Frontal cortex (tissue), 4 donors: ENCODE results near the gene YTHDF1. TPM values are rescaled to one million over a fixed set of nuclear protein-coding genes. Genes with fewer than 3 reads are reported as not detected.

Source experiments
- DNase-seq, 2 donors: peaks; one replicate each; pipeline ENCODE4 v3.0.0; 2012; ENCODE audit warnings: low spot score in 2 of 2
- FAIRE-seq: peaks from 2 replicates; lab custom pipeline; 2012; peaks lifted over from hg19 to GRCh38; lab: Jason Lieb, UNC
- small RNA-seq: library from RNA; depleted of rRNA; stranded (forward); fragments of <200 nt; gene quantifications from one replicate; pipeline ENCODE3, GENCODE V24; 2014
- total RNA-seq: library from RNA; depleted of rRNA; stranded (reverse); fragments of >200 nt; gene quantifications from one replicate; pipeline ENCODE4 v1.2.3, GENCODE V29; 2014
- donor health status: control.
- donor health status: control.
- donor health status: control.

Gene YTHDF1
- total RNA-seq, 1 donor from 2014 or later = 20.4 TPM

- DNase-seq (no peak), FAIRE-seq (no peak)
Observed at GRCh38 chr20:63150391-63150898, 65.5 kb downstream of the YTHDF1 start.

DNA sequence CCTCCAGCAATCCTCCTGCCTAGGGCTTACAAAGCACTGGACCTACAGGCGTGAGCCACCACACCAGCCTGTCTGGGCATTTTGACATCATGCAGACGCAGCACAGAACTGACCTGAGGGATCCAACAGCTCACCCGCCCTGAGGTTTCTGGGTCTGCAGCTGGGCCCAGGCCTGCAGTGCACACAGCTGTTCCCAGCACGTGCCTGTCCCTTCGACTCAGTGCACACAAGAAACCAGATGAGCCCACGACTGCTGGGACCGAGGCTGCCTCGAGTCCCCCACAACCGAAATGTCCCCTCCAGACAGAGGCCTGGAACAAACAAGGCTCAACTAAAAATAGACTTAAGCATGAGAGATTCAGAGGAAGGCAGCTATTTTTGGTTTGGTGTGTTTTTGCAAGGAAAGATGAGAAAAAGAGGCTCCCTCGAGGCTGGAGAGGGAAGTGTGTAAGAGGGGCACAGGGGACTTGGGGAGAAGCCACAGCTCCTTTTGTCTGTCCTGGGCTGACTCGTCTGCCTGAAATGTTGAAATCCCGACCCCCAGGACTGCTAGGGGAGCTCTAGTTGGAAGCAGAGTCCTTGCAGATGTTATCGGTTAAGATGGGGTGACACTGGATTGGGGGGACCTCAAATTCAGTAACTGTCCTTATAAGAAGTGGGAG is 66.3 kb downstream of the YTHDF1 start:
- FAIRE-seq (no peak), DNase-seq (no peak)

- FAIRE-seq = no peak
Observed at GRCh38 chr20:63148696-63149095, 67.2 kb downstream of the YTHDF1 start.

DNA sequence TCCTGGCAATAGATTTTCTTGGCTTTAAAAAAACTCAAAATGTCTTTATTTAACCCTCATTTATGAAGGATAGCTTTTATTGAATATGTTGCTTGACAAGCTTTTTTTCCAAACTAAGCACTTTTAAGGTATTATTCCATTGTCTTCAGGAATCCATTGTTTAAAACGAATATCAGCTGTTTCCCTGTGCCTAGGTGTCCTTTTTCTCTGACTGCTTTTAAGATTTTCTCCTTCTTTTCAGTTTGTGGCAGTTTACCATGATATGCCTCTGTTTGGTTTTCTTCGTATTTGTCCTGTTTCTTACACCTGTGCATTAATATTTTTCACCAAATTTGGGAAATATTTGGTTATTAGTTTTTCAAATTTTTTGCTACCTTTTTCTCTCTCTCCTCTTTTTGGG is 68.4 kb downstream of the YTHDF1 start:
- no peak for FAIRE-seq
- no peak for DNase-seq

More at GRCh38 chr20:63148696-63149095, 67.2 kb downstream of the YTHDF1 start:
- DNase-seq = no peak

Small RNAs within 50 kb of the gene (small RNA-seq; reads per million reads assigned to genes)
- gene MIR124-3 (not detected), gene MIR3196 (not detected)

Other genes starting within 250 kb of the YTHDF1 start
- gene BHLHE23, start 209.2 kb downstream of the YTHDF1 start, total RNA-seq = not detected
- not detected for gene BIRC7, start 19.8 kb upstream of the YTHDF1 start, total RNA-seq
- 14.7 TPM for gene NKAIN4, start 38.3 kb upstream of the YTHDF1 start, total RNA-seq
- gene ARFGAP1, start 56.7 kb upstream of the YTHDF1 start, total RNA-seq = 25.3 TPM
- 4.1 TPM for gene COL20A1, start 77.1 kb upstream of the YTHDF1 start, total RNA-seq
- gene CHRNA4, start 145.2 kb upstream of the YTHDF1 start, total RNA-seq = 6.9 TPM